Measurements from ENCODE around the gene ACAA1. TPM values are rescaled to one million over a fixed set of nuclear protein-coding genes. Genes with fewer than 3 reads are reported as not detected.

Gene ACAA1
- polyA plus RNA-seq, 1 of the 3 experiments (the other 2 are of a cell fraction), result 86.4 TPM

GRCh38 chr3:38164643-38164951, 27.7 kb upstream of the ACAA1 start:
- Histone ChIP-seq H3K79me2 (ENCODE audit: insufficient read depth) (peaks cover 42% of the 10 kb centered on the region), H3K9ac (peak overlapping the region; percentile 81), H3K27me3 (ENCODE audit: insufficient read depth) (no peaks in the 10 kb centered on the region), H3K36me3 (replicated peaks in 1 of 2; ENCODE audit: control insufficient read depth in 1 of 2, insufficient read depth in 2 of 2, low read length in 1 of 2) (no peaks in the 10 kb centered on the region), H3K9me3 (no peaks in the 10 kb centered on the region), H3K4me3 (ENCODE audit: low read depth in 2 of 2, low read length in 1 of 2) (peak overlapping the region; percentile 63 to 89), H4K20me1 (ENCODE audit: insufficient read depth) (peaks cover 7% of the 10 kb centered on the region; the same call in 1 of the 2 replicates), H3K4me1 (ENCODE audit: control insufficient read depth in 1 of 2, insufficient read depth in 2 of 2, low read depth in 1 of 2, low read length in 1 of 2) (peaks cover 0 to 13% of the 10 kb centered on the region in 2 experiments; a peak in 2 of 4 replicates), H3K9me2 (no peaks in the 10 kb centered on the region), H2AFZ (ENCODE audit: low read depth) (peak overlapping the region; percentile 84), H3F3A (replicated peaks; ENCODE audit: insufficient read depth) (peaks cover 35% of the 10 kb centered on the region), H3K27ac (ENCODE audit: low read depth in 2 of 2, low read length in 1 of 2) (peak overlapping the region; percentile 85 to 97), H3K4me2 (peak overlapping the region; percentile 86)
- ChIA-PET CTCF (interaction anchor here (0.6 to 1.9 kb wide), 8 partner anchors 27 to 289 kb away, joined by 3 to 9 read pairs (median 4); partner anchors contain the start of genes ACAA1 and XYLB), POLR2A (interaction anchor here (0.6 to 3.2 kb wide), 5 partner anchors 15 to 182 kb away, joined by 3 to 25 read pairs (median 5); partner anchors contain the start of genes ACAA1, MYD88 and XYLB)
- WGBS (ENCODE audit: low lambda C conversion rate), result 7% methylated on average over 17 of the region's 17 CpGs
- no peak for DNase-seq
- TF ChIP-seq NFIC (IDR thresholded peaks at IDR 0.05; ENCODE audit: borderline replicate concordance), result 0 out of 2 replicates have a peak, but pooled peaks have one; percentile 39
- TF ChIP-seq YY1 (IDR thresholded peaks at IDR 0.05; ENCODE audit: low read depth), result no peak

DNA sequence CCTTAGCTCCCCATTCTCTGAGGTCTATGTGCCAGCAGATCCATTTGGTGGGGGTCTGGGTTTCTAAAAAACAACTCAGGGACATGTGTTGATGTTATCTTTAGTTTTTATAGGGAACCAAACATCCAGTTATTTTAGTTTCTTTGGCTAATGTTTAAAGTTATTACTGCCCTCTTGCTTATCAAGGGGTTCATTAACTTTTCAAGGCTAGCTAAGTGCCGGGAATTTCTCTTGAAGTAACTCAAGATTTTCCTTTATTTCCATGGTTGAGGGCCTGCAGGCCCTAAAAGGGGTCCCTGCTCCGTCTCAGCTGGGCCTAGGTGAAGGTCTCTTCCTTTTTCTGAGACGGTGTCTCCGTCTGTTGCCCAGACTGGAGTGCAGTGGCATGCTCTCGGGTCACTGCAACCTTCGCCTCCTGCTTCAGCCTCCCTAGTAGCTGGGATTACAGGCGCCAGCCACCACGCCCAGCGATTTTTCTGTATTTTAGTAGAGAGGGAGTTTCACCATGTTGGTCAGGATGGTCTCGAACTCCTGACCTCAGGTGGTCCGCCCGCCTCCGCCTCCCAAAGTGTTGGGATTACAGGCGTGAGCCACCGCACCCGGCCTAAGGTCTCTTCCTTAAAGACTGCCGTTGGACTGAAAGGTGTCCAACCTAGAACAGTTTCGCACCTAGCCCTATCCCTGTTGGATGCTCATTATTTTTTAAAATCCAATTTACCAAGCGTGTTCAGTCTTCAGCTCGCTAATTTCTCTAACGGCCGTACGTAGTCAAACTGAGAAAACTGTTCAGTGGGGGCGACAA, 27.1 kb upstream of the ACAA1 start:
- DNase-seq, result no peak
- peak overlapping the region; percentile 84 for H2AFZ ChIP-seq (ENCODE audit: low read depth)
- peaks cover 4% of the 10 kb centered on the region; the same call in 1 of the 2 replicates for H4K20me1 ChIP-seq (ENCODE audit: insufficient read depth)
- peak overlapping the region; percentile 81 for H3K9ac ChIP-seq
- H3K27me3 ChIP-seq (ENCODE audit: insufficient read depth), result no peaks in the 10 kb centered on the region
- peaks cover 37% of the 10 kb centered on the region for H3K79me2 ChIP-seq (ENCODE audit: insufficient read depth)
- peak overlapping the region; percentile 85 to 97 for H3K27ac ChIP-seq (ENCODE audit: low read depth in 2 of 2, low read length in 1 of 2)
- peaks cover 0 to 13% of the 10 kb centered on the region in 2 experiments; a peak in 2 of 4 replicates for H3K4me1 ChIP-seq (ENCODE audit: control insufficient read depth in 1 of 2, insufficient read depth in 2 of 2, low read depth in 1 of 2, low read length in 1 of 2)
- no peaks in the 10 kb centered on the region for H3K36me3 ChIP-seq (replicated peaks in 1 of 2; ENCODE audit: control insufficient read depth in 1 of 2, insufficient read depth in 2 of 2, low read length in 1 of 2)
- H3K9me3 ChIP-seq, result no peaks in the 10 kb centered on the region
- peak overlapping the region; percentile 63 to 89 for H3K4me3 ChIP-seq (ENCODE audit: low read depth in 2 of 2, low read length in 1 of 2)
- H3K4me2 ChIP-seq, result peak overlapping the region; percentile 86
- ChIA-PET CTCF (interaction anchor here (1.2 to 2.0 kb wide), 7 partner anchors 9 to 190 kb away, joined by 3 to 11 read pairs (median 4); partner anchors contain the start of gene XYLB), POLR2A (interaction anchor here (0.6 to 3.2 kb wide), 3 partner anchors 15 to 27 kb away, joined by 3 to 25 read pairs (median 21); partner anchors contain the start of genes ACAA1 and MYD88)
- TF ChIP-seq, protein P1, sequence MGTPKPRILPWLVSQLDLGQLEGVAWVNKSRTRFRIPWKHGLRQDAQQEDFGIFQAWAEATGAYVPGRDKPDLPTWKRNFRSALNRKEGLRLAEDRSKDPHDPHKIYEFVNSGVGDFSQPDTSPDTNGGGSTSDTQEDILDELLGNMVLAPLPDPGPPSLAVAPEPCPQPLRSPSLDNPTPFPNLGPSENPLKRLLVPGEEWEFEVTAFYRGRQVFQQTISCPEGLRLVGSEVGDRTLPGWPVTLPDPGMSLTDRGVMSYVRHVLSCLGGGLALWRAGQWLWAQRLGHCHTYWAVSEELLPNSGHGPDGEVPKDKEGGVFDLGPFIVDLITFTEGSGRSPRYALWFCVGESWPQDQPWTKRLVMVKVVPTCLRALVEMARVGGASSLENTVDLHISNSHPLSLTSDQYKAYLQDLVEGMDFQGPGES (IDR thresholded peaks at IDR 0.05; ENCODE audit: low read depth, low read length), result no peak
- TF ChIP-seq RCOR1 (IDR thresholded peaks at IDR 0.05; ENCODE audit: low read length) (no peak), EP300 (IDR thresholded peaks at IDR 0.05; ENCODE audit: borderline replicate concordance in 1 of 2, low read depth in 1 of 2, low read length in 1 of 2) (no peak), RFX5 (IDR thresholded peaks at IDR 0.05; ENCODE audit: low read length) (no peak), GATA2 (CRISPR knock-in tag; IDR thresholded peaks at IDR 0.05) (no peak), FOXM1 (IDR thresholded peaks at IDR 0.05; ENCODE audit: low read depth) (no peak), TEAD4 (IDR thresholded peaks at IDR 0.05; ENCODE audit: borderline replicate concordance, insufficient read depth) (no peak), ZBTB33 (IDR thresholded peaks at IDR 0.05; ENCODE audit: borderline replicate concordance, low read depth) (no peak), JUND (IDR thresholded peaks at IDR 0.05) (no peak)
- TF ChIP-seq, protein P2, sequence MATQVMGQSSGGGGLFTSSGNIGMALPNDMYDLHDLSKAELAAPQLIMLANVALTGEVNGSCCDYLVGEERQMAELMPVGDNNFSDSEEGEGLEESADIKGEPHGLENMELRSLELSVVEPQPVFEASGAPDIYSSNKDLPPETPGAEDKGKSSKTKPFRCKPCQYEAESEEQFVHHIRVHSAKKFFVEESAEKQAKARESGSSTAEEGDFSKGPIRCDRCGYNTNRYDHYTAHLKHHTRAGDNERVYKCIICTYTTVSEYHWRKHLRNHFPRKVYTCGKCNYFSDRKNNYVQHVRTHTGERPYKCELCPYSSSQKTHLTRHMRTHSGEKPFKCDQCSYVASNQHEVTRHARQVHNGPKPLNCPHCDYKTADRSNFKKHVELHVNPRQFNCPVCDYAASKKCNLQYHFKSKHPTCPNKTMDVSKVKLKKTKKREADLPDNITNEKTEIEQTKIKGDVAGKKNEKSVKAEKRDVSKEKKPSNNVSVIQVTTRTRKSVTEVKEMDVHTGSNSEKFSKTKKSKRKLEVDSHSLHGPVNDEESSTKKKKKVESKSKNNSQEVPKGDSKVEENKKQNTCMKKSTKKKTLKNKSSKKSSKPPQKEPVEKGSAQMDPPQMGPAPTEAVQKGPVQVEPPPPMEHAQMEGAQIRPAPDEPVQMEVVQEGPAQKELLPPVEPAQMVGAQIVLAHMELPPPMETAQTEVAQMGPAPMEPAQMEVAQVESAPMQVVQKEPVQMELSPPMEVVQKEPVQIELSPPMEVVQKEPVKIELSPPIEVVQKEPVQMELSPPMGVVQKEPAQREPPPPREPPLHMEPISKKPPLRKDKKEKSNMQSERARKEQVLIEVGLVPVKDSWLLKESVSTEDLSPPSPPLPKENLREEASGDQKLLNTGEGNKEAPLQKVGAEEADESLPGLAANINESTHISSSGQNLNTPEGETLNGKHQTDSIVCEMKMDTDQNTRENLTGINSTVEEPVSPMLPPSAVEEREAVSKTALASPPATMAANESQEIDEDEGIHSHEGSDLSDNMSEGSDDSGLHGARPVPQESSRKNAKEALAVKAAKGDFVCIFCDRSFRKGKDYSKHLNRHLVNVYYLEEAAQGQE (IDR thresholded peaks at IDR 0.05; ENCODE audit: low read depth, low read length), result no peak
- H3F3A ChIP-seq (replicated peaks; ENCODE audit: insufficient read depth), result peaks cover 30% of the 10 kb centered on the region
- no peaks in the 10 kb centered on the region for H3K9me2 ChIP-seq
- WGBS (ENCODE audit: low lambda C conversion rate), result 81% methylated on average over 24 of the region's 24 CpGs
